ENCODE data around the gene EP300. TPM values are rescaled to one million over a fixed set of nuclear protein-coding genes. Genes with fewer than 3 reads are reported as not detected.
"Not testable (repeated sequence)": the region's sequence is repeated elsewhere in the genome, so short reads cannot be mapped to it uniquely, and the experiment has no call there.

Gene EP300
- total RNA-seq, 4 donors from 2014 or later: 72.9 to 163 (median 120) TPM

GRCh38 chr22:41127451-41127850, 35.1 kb downstream of the EP300 start:
- WGBS, 2 donors: 86 to 94% methylated on average over 5 of the region's 5 CpGs
- peaks cover 62 to 64% of the 10 kb centered on the region in 2 donors for H3K36me3 ChIP-seq

GRCh38 chr22:41128606-41129005, 36.2 kb downstream of the EP300 start:
- WGBS, 2 donors: 95 to 98% methylated on average over 14 of the region's 14 CpGs
- TF ChIP-seq CTCF (IDR thresholded peaks at IDR 0.05) (no peak), POLR2A (IDR thresholded peaks at IDR 0.05) (no peak)
- Histone ChIP-seq H3K27me3 (no peaks in the 10 kb centered on the region), H3K4me1 (no peaks in the 10 kb centered on the region), H3K9me3 (no peaks in the 10 kb centered on the region), H3K27ac (no peak overlapping the region), H3K4me3 (replicated peaks in 1 of 3) (no peak overlapping the region), H3K36me3 (peaks cover 62 to 69% of the 10 kb centered on the region in 2 donors)
- no peak for DNase-seq
- intact Hi-C loops (cut with DNase I): no loop called here

More at GRCh38 chr22:41127451-41127850, 35.1 kb downstream of the EP300 start:
- intact Hi-C loops (cut with DNase I): no loop called here
- H3K4me1 ChIP-seq: no peaks in the 10 kb centered on the region
- no peak for TF ChIP-seq CTCF (IDR thresholded peaks at IDR 0.05)
- TF ChIP-seq POLR2A (IDR thresholded peaks at IDR 0.05): no peak
- no peaks in the 10 kb centered on the region for H3K9me3 ChIP-seq
- DNase-seq: no peak
- H3K27ac ChIP-seq: no peak overlapping the region
- H3K27me3 ChIP-seq: no peaks in the 10 kb centered on the region
- H3K4me3 ChIP-seq (replicated peaks in 1 of 3): no peak overlapping the region

GRCh38 chr22:41132550-41132949, 40.2 kb downstream of the EP300 start:
- H3K27me3 ChIP-seq: no peaks in the 10 kb centered on the region
- intact Hi-C loops (cut with DNase I): no loop called here
- DNase-seq: no peak
- no peaks in the 10 kb centered on the region for H3K4me1 ChIP-seq
- H3K36me3 ChIP-seq: peaks cover 65 to 83% of the 10 kb centered on the region in 2 donors
- no peak overlapping the region for H3K27ac ChIP-seq
- 85 to 97% methylated on average over 2 of the region's 2 CpGs for WGBS, 2 donors
- H3K4me3 ChIP-seq (replicated peaks in 1 of 3): no peak overlapping the region
- H3K9me3 ChIP-seq: no peaks in the 10 kb centered on the region
- no peak for TF ChIP-seq POLR2A (IDR thresholded peaks at IDR 0.05)
- no peak for TF ChIP-seq CTCF (IDR thresholded peaks at IDR 0.05)

- Histone ChIP-seq H3K4me1 (peaks cover 33 to 34% of the 10 kb centered on the region in 2 donors), H3K36me3 (peaks cover 49 to 59% of the 10 kb centered on the region in 2 donors), H3K4me3 (replicated peaks in 1 of 3) (no peak overlapping the region), H3K27ac (peak overlapping the region; percentile 19 to 79 (median 73)), H3K27me3 (no peaks in the 10 kb centered on the region), H3K9me3 (no peaks in the 10 kb centered on the region)
- DNase-seq: peak; percentile 95
- 31 to 38% methylated on average over 10 of the region's 10 CpGs for WGBS, 2 donors
- intact Hi-C loops (cut with DNase I): no loop called here
- TF ChIP-seq CTCF (IDR thresholded peaks at IDR 0.05): no peak
- no peak for TF ChIP-seq POLR2A (IDR thresholded peaks at IDR 0.05)
These were observed 48.1 kb downstream of the EP300 start for GRCh38 chr22:41140365-41140957.

GRCh38 chr22:41145921-41146320, 53.5 kb downstream of the EP300 start:
- DNase-seq; intact Hi-C loops (cut with DNase I); H3K27ac ChIP-seq; H3K27me3 ChIP-seq; H3K4me3 ChIP-seq (replicated peaks in 1 of 3); H3K9me3 ChIP-seq: not testable (repeated sequence)
- peaks cover 62% of the 10 kb centered on the region in 2 donors for H3K36me3 ChIP-seq
- WGBS, 2 donors: 92 to 95% methylated on average over 6 of the region's 6 CpGs
- H3K4me1 ChIP-seq: peaks cover 21 to 24% of the 10 kb centered on the region in 2 donors
